ENCODE data around the gene HPSE2. TPM values are rescaled to one million over a fixed set of nuclear protein-coding genes. Genes with fewer than 3 reads are reported as not detected.

Gene HPSE2
- total RNA-seq, 1 donor from 2014 or later, result 3.4 TPM

DNA sequence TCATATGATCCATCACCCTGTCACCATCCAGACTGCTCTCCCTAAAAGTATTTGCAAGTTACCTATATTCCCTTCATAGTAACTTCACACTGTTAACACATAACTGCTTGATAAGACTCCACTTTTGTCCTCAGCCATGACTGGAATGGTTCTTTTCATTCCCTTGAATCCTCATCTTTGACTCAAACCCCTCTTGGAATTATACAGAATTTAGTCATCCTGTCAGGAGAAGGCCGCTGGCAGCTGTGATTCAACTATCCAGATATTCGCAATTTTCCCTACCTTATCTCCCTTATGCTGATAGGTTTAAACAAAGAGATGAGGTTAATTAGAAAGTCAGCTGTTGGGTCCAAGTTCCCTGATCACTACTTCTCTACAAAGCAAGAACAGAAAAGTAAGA, 646.0 kb downstream of the HPSE2 start:
- Histone ChIP-seq H3K36me3 (no peaks in the 10 kb centered on the region), H3K27me3 (no peaks in the 10 kb centered on the region), H3K27ac (no peak overlapping the region), H3K9me3 (no peaks in the 10 kb centered on the region), H3K4me3 (no peak overlapping the region), H3K4me1 (no peaks in the 10 kb centered on the region)
- DNase-seq, result no peak
- TF ChIP-seq, protein P1, sequence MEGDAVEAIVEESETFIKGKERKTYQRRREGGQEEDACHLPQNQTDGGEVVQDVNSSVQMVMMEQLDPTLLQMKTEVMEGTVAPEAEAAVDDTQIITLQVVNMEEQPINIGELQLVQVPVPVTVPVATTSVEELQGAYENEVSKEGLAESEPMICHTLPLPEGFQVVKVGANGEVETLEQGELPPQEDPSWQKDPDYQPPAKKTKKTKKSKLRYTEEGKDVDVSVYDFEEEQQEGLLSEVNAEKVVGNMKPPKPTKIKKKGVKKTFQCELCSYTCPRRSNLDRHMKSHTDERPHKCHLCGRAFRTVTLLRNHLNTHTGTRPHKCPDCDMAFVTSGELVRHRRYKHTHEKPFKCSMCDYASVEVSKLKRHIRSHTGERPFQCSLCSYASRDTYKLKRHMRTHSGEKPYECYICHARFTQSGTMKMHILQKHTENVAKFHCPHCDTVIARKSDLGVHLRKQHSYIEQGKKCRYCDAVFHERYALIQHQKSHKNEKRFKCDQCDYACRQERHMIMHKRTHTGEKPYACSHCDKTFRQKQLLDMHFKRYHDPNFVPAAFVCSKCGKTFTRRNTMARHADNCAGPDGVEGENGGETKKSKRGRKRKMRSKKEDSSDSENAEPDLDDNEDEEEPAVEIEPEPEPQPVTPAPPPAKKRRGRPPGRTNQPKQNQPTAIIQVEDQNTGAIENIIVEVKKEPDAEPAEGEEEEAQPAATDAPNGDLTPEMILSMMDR (IDR thresholded peaks at IDR 0.05), result no peak
- intact Hi-C loops (cut with DNase I), result no loop called here
- ATAC-seq, result no peak

DNA sequence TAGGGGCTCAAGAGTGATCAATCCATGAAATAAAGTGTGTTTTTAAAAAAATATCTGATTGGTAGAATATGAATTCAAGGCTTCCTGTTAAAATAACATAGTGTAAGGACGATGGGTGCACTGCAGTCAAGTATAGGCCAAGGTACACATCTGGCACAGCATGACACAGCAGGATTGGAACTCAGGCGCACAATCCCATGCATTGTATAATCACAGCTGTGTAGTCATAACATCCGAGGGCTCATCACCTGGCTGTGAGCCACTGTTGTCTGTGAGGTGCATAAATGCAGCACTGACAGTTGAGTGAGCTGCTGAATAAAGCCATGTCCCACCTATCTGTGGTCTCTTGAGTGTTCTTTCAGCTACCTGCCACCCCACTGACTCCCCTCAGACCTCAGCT, 646.6 kb downstream of the HPSE2 start:
- Histone ChIP-seq H3K4me1 (no peaks in the 10 kb centered on the region), H3K9me3 (no peaks in the 10 kb centered on the region), H3K36me3 (no peaks in the 10 kb centered on the region), H3K27me3 (no peaks in the 10 kb centered on the region), H3K27ac (no peak overlapping the region), H3K4me3 (no peak overlapping the region)
- DNase-seq, result no peak
- TF ChIP-seq, protein P1 (IDR thresholded peaks at IDR 0.05), result no peak
- intact Hi-C loops (cut with DNase I), result no loop called here
- no peak for ATAC-seq

DNA sequence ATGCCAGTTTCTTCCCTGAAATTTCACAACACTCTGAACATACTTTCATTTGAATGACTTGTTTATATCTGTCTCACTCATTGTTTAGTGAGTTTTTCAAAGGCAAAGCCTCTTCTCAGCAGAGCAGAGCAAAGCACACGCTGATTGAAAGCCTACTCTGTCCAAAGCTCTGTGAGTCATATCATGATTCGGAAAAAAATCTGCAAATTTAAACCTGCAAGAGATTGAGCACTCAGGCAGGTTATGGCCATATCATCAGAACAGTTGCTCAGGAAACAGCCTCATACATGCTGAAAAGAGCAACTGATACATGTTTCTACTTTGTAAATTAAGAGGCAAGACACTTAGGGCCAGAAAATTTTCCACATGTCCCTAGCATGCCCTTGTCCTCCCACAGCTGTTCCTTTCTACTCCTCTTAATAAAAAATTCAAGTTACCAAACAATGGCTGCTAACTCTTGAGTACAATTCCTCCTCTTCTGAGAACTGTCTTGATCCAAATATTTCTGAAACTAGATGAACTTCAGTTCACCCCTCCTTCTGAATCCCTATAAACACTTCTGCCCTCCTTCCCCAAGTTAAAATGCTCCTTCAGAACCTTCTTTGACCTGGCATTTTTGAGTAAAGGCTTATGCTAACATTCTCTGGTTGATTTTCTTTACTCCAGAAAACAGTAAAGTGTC, 648.4 kb downstream of the HPSE2 start:
- TF ChIP-seq, protein P1 (IDR thresholded peaks at IDR 0.05), result no peak
- H3K4me1 ChIP-seq, result no peaks in the 10 kb centered on the region
- no peaks in the 10 kb centered on the region for H3K9me3 ChIP-seq
- no peaks in the 10 kb centered on the region for H3K27me3 ChIP-seq
- ATAC-seq (no peak), DNase-seq (no peak)
- H3K36me3 ChIP-seq, result no peaks in the 10 kb centered on the region
- intact Hi-C loops (cut with DNase I), result no loop called here
- H3K4me3 ChIP-seq, result no peak overlapping the region
- H3K27ac ChIP-seq, result no peak overlapping the region

DNA sequence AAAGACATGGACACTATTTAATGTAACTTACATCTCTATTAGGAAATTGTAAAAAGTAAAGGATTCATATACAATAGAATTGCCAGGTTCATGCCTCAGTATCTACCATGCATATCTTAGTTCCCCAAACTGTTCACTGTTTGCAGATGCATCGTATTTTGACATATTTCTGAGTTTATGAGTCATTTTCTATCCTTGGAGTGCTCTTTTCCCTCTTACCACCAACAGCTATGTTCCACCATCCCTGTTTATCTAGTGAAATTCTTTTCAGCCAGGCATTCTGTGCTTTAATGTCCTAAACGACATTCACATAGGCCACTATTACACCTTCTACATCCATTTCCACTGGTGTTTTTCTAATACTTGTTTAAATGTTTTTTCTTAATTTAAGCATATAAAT, 649.6 kb downstream of the HPSE2 start:
- Histone ChIP-seq H3K4me1 (no peaks in the 10 kb centered on the region), H3K36me3 (no peaks in the 10 kb centered on the region), H3K27ac (no peak overlapping the region), H3K4me3 (no peak overlapping the region), H3K9me3 (no peaks in the 10 kb centered on the region), H3K27me3 (no peaks in the 10 kb centered on the region)
- TF ChIP-seq, protein P1 (IDR thresholded peaks at IDR 0.05), result no peak
- intact Hi-C loops (cut with DNase I), result no loop called here
- ATAC-seq, result no peak
- no peak for DNase-seq

DNA sequence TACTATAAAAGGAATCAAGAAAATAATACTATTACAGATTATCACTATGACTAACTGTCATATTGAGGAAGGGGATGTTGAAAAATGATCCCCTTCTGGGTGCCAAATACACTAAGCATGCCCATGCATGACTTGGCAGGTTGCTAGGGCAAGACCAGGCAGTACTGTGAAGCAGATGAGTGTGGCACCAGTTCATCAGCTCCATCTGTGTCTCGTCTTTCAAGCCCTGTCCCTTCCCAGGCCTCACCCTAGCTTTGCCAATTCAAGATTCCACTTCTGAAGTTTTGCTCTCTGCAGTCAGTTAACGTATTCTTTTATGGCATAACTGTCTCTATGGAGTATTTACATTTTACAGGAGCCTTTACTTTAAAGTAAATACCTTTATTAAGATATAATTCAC, 653.3 kb downstream of the HPSE2 start:
- intact Hi-C loops (cut with DNase I), result no loop called here
- DNase-seq (no peak), ATAC-seq (no peak)
- Histone ChIP-seq H3K9me3 (no peaks in the 10 kb centered on the region), H3K4me1 (no peaks in the 10 kb centered on the region), H3K27me3 (no peaks in the 10 kb centered on the region), H3K4me3 (no peak overlapping the region), H3K36me3 (no peaks in the 10 kb centered on the region), H3K27ac (no peak overlapping the region)
- TF ChIP-seq, protein P1 (IDR thresholded peaks at IDR 0.05), result no peak

DNA sequence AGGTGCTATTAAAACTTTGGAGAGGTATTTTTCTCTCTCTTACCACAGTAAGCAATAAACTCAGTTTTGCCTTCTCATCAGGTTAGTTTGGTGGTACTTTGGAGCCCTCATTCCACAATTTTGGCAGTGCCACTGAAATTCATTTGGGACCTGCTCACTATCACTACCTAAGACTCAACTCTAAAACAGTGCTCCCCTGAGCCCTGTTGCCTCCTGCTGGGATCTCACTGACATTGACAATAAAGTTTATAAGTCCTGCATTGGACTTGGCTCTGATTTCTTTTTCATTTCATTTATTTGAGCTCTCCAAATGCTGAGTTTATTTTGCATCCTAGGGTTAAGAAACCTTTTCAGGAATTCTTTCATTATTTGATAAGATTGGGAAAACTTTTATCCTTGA, 658.1 kb downstream of the HPSE2 start:
- H3K4me3 ChIP-seq, result no peak overlapping the region
- no peak for DNase-seq
- no peaks in the 10 kb centered on the region for H3K9me3 ChIP-seq
- no peak overlapping the region for H3K27ac ChIP-seq
- H3K36me3 ChIP-seq, result no peaks in the 10 kb centered on the region
- H3K27me3 ChIP-seq, result no peaks in the 10 kb centered on the region
- TF ChIP-seq, protein P1 (IDR thresholded peaks at IDR 0.05), result no peak
- intact Hi-C loops (cut with DNase I), result no loop called here
- H3K4me1 ChIP-seq, result no peaks in the 10 kb centered on the region
- no peak for ATAC-seq
